ENCODE data around the gene STX10.
A peak's percentile ranks its signal among the peaks of the same experiment; 100 is the strongest.
"Not testable (repeated sequence)": the region's sequence is repeated elsewhere in the genome, so short reads cannot be mapped to it uniquely, and the experiment has no call there.

The STX10 gene

GRCh38 chr19:13150931-13151604, 893 bp upstream of the STX10 start:
- no peaks in the 10 kb centered on the region for H3K9me3 ChIP-seq (ENCODE audit: control insufficient read depth, insufficient read depth, low read length)
- no peaks in the 10 kb centered on the region for H3K4me1 ChIP-seq (ENCODE audit: control insufficient read depth, insufficient read depth, low read length)
- H3K4me3 ChIP-seq (ENCODE audit: low read depth, low read length): peak overlapping the region; percentile 89
- H3K9ac ChIP-seq (ENCODE audit: low read depth, low read length): peak overlapping the region; percentile 96
- H3K36me3 ChIP-seq (ENCODE audit: control insufficient read depth, insufficient read depth, low read length): peaks cover 15% of the 10 kb centered on the region
- H3K27me3 ChIP-seq (ENCODE audit: control insufficient read depth, insufficient read depth, low read length): no peaks in the 10 kb centered on the region

- H3K36me3 ChIP-seq (ENCODE audit: control insufficient read depth, insufficient read depth, low read length): peaks cover 16% of the 10 kb centered on the region
- H3K9me3 ChIP-seq (ENCODE audit: control insufficient read depth, insufficient read depth, low read length): no peaks in the 10 kb centered on the region
- H3K4me1 ChIP-seq (ENCODE audit: control insufficient read depth, insufficient read depth, low read length): no peaks in the 10 kb centered on the region
- peak overlapping the region; percentile 60 for H3K9ac ChIP-seq (ENCODE audit: low read depth, low read length)
- H3K27me3 ChIP-seq (ENCODE audit: control insufficient read depth, insufficient read depth, low read length): no peaks in the 10 kb centered on the region
- H3K4me3 ChIP-seq (ENCODE audit: low read depth, low read length): peak overlapping the region; percentile 89
These were observed 468 bp downstream of the STX10 start for GRCh38 chr19:13149628-13150186.

- Histone ChIP-seq H3K4me3 (ENCODE audit: low read depth, low read length) (peak overlapping the region; percentile 89), H3K36me3 (ENCODE audit: control insufficient read depth, insufficient read depth, low read length) (peaks cover 17% of the 10 kb centered on the region), H3K9ac (ENCODE audit: low read depth, low read length) (peak overlapping the region; percentile 60)
- not testable (repeated sequence) for H3K4me1 ChIP-seq (ENCODE audit: control insufficient read depth, insufficient read depth, low read length); H3K9me3 ChIP-seq (ENCODE audit: control insufficient read depth, insufficient read depth, low read length); H3K27me3 ChIP-seq (ENCODE audit: control insufficient read depth, insufficient read depth, low read length)
These were observed 975 bp downstream of the STX10 start for GRCh38 chr19:13149173-13149627.

GRCh38 chr19:13146763-13147563, 3.2 kb downstream of the STX10 start:
- Histone ChIP-seq H3K36me3 (ENCODE audit: control insufficient read depth, insufficient read depth, low read length) (peaks cover 12% of the 10 kb centered on the region), H3K9ac (ENCODE audit: low read depth, low read length) (no peak overlapping the region), H3K27me3 (ENCODE audit: control insufficient read depth, insufficient read depth, low read length) (no peaks in the 10 kb centered on the region), H3K4me1 (ENCODE audit: control insufficient read depth, insufficient read depth, low read length) (no peaks in the 10 kb centered on the region), H3K9me3 (ENCODE audit: control insufficient read depth, insufficient read depth, low read length) (no peaks in the 10 kb centered on the region), H3K4me3 (ENCODE audit: low read depth, low read length) (no peak overlapping the region)

- peaks cover 51% of the 10 kb centered on the region for H3K36me3 ChIP-seq (ENCODE audit: control insufficient read depth, insufficient read depth, low read length)
- no peak overlapping the region for H3K4me3 ChIP-seq (ENCODE audit: low read depth, low read length)
- H3K9me3 ChIP-seq (ENCODE audit: control insufficient read depth, insufficient read depth, low read length): no peaks in the 10 kb centered on the region
- no peaks in the 10 kb centered on the region for H3K27me3 ChIP-seq (ENCODE audit: control insufficient read depth, insufficient read depth, low read length)
- no peak overlapping the region for H3K9ac ChIP-seq (ENCODE audit: low read depth, low read length)
- H3K4me1 ChIP-seq (ENCODE audit: control insufficient read depth, insufficient read depth, low read length): no peaks in the 10 kb centered on the region
These were observed 10.4 kb downstream of the STX10 start for GRCh38 chr19:13139633-13140311.

DNA sequence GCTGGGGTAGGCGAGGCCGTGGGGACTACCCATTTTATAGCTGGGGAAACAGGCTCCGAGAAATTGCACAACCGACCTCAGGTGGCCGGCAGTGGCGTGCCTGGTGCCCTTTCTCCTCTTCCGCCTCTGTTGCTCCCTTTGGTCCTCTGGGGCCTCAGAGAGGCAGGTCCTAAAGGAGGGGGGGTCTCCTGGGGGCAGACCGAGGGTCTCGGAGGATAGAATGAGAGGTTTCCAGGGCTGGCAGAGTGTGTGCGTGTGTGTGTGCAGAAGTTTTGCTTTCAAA, 11.3 kb downstream of the STX10 start:
- H3K4me1 ChIP-seq (ENCODE audit: control insufficient read depth, insufficient read depth, low read length): no peaks in the 10 kb centered on the region

GRCh38 chr19:13138171-13138915, 11.8 kb downstream of the STX10 start:
- Histone ChIP-seq H3K9me3 (ENCODE audit: control insufficient read depth, insufficient read depth, low read length) (no peaks in the 10 kb centered on the region), H3K36me3 (ENCODE audit: control insufficient read depth, insufficient read depth, low read length) (peaks cover 46% of the 10 kb centered on the region), H3K9ac (ENCODE audit: low read depth, low read length) (no peak overlapping the region), H3K4me3 (ENCODE audit: low read depth, low read length) (no peak overlapping the region), H3K27me3 (ENCODE audit: control insufficient read depth, insufficient read depth, low read length) (no peaks in the 10 kb centered on the region), H3K4me1 (ENCODE audit: control insufficient read depth, insufficient read depth, low read length) (no peaks in the 10 kb centered on the region)

More for the DNA sequence above, 11.3 kb downstream of the STX10 start:
- Histone ChIP-seq H3K9ac (ENCODE audit: low read depth, low read length) (no peak overlapping the region), H3K36me3 (ENCODE audit: control insufficient read depth, insufficient read depth, low read length) (peaks cover 49% of the 10 kb centered on the region), H3K27me3 (ENCODE audit: control insufficient read depth, insufficient read depth, low read length) (no peaks in the 10 kb centered on the region), H3K4me3 (ENCODE audit: low read depth, low read length) (no peak overlapping the region), H3K9me3 (ENCODE audit: control insufficient read depth, insufficient read depth, low read length) (no peaks in the 10 kb centered on the region)

GRCh38 chr19:13137290-13137794, 12.8 kb downstream of the STX10 start:
- H3K36me3 ChIP-seq (ENCODE audit: control insufficient read depth, insufficient read depth, low read length): peaks cover 46% of the 10 kb centered on the region
- no peak overlapping the region for H3K9ac ChIP-seq (ENCODE audit: low read depth, low read length)
- H3K4me1 ChIP-seq (ENCODE audit: control insufficient read depth, insufficient read depth, low read length): no peaks in the 10 kb centered on the region
- no peaks in the 10 kb centered on the region for H3K9me3 ChIP-seq (ENCODE audit: control insufficient read depth, insufficient read depth, low read length)
- no peaks in the 10 kb centered on the region for H3K27me3 ChIP-seq (ENCODE audit: control insufficient read depth, insufficient read depth, low read length)
- no peak overlapping the region for H3K4me3 ChIP-seq (ENCODE audit: low read depth, low read length)

GRCh38 chr19:13135068-13136062, 14.8 kb downstream of the STX10 start:
- H3K9ac ChIP-seq (ENCODE audit: low read depth, low read length): no peak overlapping the region
- no peaks in the 10 kb centered on the region for H3K9me3 ChIP-seq (ENCODE audit: control insufficient read depth, insufficient read depth, low read length)
- peaks cover 46% of the 10 kb centered on the region for H3K36me3 ChIP-seq (ENCODE audit: control insufficient read depth, insufficient read depth, low read length)
- H3K27me3 ChIP-seq (ENCODE audit: control insufficient read depth, insufficient read depth, low read length): no peaks in the 10 kb centered on the region
- no peaks in the 10 kb centered on the region for H3K4me1 ChIP-seq (ENCODE audit: control insufficient read depth, insufficient read depth, low read length)
- H3K4me3 ChIP-seq (ENCODE audit: low read depth, low read length): no peak overlapping the region

GRCh38 chr19:13134626-13135025, 15.5 kb downstream of the STX10 start:
- Histone ChIP-seq H3K4me1 (ENCODE audit: control insufficient read depth, insufficient read depth, low read length) (no peaks in the 10 kb centered on the region), H3K27me3 (ENCODE audit: control insufficient read depth, insufficient read depth, low read length) (no peaks in the 10 kb centered on the region), H3K4me3 (ENCODE audit: low read depth, low read length) (no peak overlapping the region), H3K36me3 (ENCODE audit: control insufficient read depth, insufficient read depth, low read length) (peaks cover 46% of the 10 kb centered on the region), H3K9ac (ENCODE audit: low read depth, low read length) (no peak overlapping the region), H3K9me3 (ENCODE audit: control insufficient read depth, insufficient read depth, low read length) (no peaks in the 10 kb centered on the region)
